ENCODE results near the gene RXRA.

Gene RXRA

DNA sequence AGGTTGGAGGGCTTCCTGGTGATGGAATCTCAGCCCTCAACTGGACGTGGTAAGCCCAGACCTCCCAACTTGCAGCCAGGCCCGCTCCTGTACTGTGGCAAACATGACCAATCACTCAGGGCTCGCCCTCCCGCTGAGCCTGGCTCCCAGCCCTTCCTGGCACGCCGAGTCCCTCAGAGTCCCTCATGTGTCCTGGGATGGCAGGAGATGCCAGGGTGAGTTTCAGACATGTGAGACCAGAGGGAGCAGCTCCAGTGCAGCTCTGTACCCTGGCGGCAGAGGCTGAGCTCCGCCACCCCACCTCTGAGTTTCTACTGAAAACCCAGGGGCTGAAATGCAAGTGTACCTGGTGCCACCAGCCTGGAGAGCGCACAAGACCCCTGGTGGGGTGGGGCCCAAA lies 42.0 kb upstream of the RXRA start:
- no peak for DNase-seq (ENCODE audit: low read depth)
- no peak overlapping the region for H3K4me3 ChIP-seq (ENCODE audit: control insufficient read depth, low read depth, low read length)
- TF ChIP-seq, protein P1, sequence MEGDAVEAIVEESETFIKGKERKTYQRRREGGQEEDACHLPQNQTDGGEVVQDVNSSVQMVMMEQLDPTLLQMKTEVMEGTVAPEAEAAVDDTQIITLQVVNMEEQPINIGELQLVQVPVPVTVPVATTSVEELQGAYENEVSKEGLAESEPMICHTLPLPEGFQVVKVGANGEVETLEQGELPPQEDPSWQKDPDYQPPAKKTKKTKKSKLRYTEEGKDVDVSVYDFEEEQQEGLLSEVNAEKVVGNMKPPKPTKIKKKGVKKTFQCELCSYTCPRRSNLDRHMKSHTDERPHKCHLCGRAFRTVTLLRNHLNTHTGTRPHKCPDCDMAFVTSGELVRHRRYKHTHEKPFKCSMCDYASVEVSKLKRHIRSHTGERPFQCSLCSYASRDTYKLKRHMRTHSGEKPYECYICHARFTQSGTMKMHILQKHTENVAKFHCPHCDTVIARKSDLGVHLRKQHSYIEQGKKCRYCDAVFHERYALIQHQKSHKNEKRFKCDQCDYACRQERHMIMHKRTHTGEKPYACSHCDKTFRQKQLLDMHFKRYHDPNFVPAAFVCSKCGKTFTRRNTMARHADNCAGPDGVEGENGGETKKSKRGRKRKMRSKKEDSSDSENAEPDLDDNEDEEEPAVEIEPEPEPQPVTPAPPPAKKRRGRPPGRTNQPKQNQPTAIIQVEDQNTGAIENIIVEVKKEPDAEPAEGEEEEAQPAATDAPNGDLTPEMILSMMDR (conservative IDR thresholded peaks at IDR 0.05; ENCODE audit: control insufficient read depth, insufficient read depth, low read depth, low read length), result no peak

DNA sequence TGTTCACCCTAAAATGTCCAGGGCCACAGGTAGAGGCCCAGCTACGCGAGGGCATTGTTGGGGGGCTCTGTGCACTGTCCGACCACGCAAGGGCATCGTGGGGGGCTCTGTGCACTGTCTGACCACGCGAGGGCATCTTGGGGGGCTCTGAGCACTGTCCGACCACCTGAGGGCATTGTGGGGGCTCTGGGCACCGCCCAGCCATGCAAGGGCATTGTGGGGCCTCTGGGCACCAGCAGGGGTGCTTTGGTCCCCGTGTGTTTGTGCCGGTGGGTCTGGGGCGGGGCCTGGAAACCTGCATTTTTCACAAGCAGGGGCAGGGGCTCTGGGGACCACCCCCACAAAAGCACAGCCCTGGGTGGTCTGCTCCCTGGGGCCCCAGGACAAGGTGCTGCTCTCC lies 41.5 kb upstream of the RXRA start:
- H3K4me3 ChIP-seq (ENCODE audit: control insufficient read depth, low read depth, low read length), result no peak overlapping the region
- TF ChIP-seq, protein P1 (conservative IDR thresholded peaks at IDR 0.05; ENCODE audit: control insufficient read depth, insufficient read depth, low read depth, low read length), result no peak
- no peak for DNase-seq (ENCODE audit: low read depth)

DNA sequence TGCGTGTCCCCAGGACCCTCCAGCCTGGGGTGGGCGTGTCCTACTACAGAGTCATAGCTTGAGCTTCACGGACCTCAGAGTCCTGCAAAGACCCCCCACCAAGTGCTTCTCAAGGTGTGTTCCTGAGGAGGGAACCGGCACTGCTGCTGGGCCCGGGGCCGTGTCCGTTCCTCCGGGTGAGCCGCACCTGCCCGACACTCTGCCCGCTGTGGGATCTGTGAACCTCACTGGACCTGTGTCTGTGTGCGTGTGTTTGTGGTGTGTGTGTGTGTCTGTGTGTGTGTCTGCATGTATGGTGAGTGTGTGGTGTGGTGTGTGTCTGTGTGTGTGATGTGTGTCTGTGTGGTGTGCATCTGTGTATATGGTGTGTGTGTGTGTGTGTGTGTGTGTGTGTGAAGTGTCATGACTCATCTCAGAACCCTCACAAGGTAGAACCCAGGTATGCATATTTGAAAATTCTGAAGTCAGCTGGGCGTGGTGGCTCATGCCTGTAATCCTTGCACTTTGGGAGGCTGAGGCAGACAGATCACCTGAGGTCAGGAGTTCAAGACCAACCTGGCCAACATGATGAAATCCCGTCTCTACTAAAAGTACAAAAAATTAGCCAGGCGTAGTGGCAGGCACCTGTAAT lies 40.9 kb upstream of the RXRA start:
- no peak overlapping the region for H3K4me3 ChIP-seq (ENCODE audit: control insufficient read depth, low read depth, low read length)
- TF ChIP-seq, protein P1 (conservative IDR thresholded peaks at IDR 0.05; ENCODE audit: control insufficient read depth, insufficient read depth, low read depth, low read length), result no peak
- no peak for DNase-seq (ENCODE audit: low read depth)

DNA sequence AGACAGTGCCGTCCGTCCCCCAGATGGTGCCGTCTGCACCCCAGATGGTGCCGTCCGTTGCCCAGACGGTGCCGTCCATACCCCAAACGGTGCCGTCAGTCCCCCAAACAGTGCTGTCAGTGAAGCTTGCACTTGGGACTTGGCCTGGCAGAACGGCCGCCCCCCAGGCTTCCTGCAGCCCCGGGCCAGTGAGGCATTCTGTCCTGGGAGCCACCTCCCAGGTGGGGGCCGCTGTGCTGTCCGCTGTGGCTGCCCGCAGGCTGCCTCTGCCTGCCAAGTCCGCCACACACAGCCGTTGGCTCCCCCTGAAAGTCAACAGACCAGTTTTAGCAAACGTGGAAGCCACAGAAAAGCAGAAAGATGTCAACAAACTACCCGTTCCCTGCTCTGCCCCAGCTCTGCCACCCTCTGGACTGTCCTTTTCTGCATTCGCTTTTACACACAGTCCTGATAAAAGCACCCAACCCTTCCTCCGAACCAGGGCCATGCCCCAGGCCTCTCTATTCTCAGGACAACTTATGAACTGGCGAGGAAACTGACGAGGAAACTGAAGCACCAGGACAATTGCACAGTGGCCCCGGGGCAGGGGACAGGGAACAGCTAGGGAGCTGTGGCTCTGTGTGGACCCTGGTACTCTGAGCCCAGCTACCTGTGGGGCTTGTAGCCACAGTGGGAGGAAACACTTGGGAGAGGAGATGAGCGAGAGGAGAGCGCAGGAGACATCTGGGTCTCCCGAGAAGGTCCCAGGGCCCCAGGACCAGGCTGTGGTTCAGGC lies 39.6 kb upstream of the RXRA start:
- no peak overlapping the region for H3K4me3 ChIP-seq (ENCODE audit: control insufficient read depth, low read depth, low read length)
- no peak for DNase-seq (ENCODE audit: low read depth)
- TF ChIP-seq, protein P1 (conservative IDR thresholded peaks at IDR 0.05; ENCODE audit: control insufficient read depth, insufficient read depth, low read depth, low read length), result no peak

DNA sequence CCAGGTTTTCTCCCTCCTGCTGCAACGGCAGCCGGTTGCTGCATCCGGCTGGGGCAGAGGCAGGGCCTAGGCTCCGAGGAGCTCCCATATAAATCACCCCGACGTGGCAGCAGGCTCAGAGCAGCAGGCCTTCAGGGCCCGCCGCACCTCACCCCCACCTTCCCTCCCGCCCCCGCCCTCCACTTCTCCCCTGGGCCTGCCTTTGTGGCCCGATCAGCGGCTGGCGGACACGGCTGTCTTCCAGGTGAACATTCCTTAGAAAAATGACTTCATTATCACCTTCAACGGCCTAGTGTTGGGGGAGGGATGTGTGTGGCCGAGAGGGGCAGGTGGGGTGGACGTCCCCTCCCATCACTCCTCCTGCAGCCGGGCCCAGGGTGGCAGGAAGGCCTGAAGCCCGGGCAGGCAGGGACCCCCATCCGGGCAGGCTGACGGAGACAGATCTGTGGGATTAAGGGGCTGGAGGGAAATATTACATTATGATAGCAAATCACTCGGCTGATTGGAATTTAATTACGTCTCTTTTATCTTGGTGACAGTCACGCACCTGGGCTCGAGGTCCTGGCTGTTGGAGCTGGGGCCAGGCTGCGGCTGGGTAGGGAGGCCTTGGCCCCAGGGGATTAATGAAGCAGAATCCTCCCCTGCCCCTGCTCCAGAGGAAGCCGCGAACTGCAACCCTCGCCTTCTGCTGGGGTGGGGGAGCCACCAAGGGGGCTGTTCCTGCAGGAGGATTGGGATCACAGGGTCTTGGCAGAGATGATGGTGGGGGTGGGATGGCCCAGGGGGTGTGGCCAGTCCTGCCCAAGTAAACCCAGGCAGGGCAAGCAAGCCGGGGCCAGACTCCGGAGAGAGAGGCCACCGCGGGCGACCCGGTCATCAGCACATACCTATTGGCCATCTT lies 38.4 kb upstream of the RXRA start:
- TF ChIP-seq, protein P1 (conservative IDR thresholded peaks at IDR 0.05; ENCODE audit: control insufficient read depth, insufficient read depth, low read depth, low read length), result no peak

DNA sequence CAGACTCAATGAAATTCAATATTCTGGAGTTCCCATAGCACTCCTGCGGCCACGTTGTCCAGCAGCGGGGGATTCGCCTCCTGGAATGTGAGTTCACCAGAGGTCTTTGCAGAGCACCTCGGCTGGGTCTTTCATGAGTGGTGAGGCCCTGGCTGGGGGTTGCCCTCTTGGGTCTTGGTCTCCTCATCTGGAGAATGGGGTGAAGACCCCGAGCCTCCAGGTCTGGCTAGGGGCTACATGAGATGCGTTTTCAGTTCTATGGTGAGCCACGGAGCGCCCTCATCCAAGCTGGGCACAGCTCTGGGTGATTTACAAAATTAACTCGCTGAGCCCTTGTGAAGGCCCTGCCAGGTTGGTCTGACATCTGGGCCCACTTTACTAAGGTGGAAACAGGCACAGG lies 37.5 kb upstream of the RXRA start:
- TF ChIP-seq, protein P1 (conservative IDR thresholded peaks at IDR 0.05; ENCODE audit: control insufficient read depth, insufficient read depth, low read depth, low read length), result no peak
- DNase-seq (ENCODE audit: low read depth), result no peak
- H3K4me3 ChIP-seq (ENCODE audit: control insufficient read depth, low read depth, low read length), result no peak overlapping the region

More for the DNA sequence above, 38.4 kb upstream of the RXRA start:
- no peak for DNase-seq (ENCODE audit: low read depth)
- H3K4me3 ChIP-seq (ENCODE audit: control insufficient read depth, low read depth, low read length), result no peak overlapping the region
